ENCODE results near the gene REV1.

DNA sequence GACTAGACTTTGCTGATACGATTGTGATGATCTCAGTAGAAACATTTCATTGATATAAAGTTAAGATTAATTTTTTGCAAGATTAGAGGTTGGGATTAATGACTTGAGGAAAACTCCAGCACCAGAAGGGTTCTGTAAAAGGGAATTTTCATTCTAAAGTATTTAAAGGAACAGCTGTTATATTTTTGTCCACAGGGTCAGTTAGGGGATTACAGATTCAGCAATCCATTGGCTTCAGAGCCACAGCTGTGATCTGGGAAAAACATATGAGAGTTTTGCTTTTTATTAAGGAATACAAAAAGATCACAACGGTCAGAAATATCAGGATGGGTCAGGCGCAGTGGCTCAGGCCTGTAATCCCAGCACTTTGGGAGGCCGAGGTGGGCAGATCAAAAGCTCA, 19.6 kb upstream of the REV1 start:
- TF ChIP-seq, protein P1, sequence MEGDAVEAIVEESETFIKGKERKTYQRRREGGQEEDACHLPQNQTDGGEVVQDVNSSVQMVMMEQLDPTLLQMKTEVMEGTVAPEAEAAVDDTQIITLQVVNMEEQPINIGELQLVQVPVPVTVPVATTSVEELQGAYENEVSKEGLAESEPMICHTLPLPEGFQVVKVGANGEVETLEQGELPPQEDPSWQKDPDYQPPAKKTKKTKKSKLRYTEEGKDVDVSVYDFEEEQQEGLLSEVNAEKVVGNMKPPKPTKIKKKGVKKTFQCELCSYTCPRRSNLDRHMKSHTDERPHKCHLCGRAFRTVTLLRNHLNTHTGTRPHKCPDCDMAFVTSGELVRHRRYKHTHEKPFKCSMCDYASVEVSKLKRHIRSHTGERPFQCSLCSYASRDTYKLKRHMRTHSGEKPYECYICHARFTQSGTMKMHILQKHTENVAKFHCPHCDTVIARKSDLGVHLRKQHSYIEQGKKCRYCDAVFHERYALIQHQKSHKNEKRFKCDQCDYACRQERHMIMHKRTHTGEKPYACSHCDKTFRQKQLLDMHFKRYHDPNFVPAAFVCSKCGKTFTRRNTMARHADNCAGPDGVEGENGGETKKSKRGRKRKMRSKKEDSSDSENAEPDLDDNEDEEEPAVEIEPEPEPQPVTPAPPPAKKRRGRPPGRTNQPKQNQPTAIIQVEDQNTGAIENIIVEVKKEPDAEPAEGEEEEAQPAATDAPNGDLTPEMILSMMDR (IDR thresholded peaks at IDR 0.05; ENCODE audit: control extremely low read depth in 1 of 3, insufficient read depth in 1 of 3, low read depth in 1 of 3, low read length in 3 of 3) = no peak
- no peak for TF ChIP-seq POLR2A (IDR thresholded peaks at IDR 0.05; ENCODE audit: control extremely low read depth in 1 of 2, low read depth in 2 of 2, low read length in 2 of 2)
- TF ChIP-seq CBX5 (IDR thresholded peaks at IDR 0.05; ENCODE audit: low read depth, low read length) = no peak
- no peak for TF ChIP-seq SIN3A (conservative IDR thresholded peaks at IDR 0.05 in 1 of 2, IDR thresholded peaks at IDR 0.05 in 1 of 2; ENCODE audit: low read depth in 1 of 2, low read length in 2 of 2)
- TF ChIP-seq EGR1 (IDR thresholded peaks at IDR 0.05; ENCODE audit: borderline replicate concordance, low read depth, low read length) = no peak
- TF ChIP-seq EP300 (IDR thresholded peaks at IDR 0.05; ENCODE audit: borderline replicate concordance in 1 of 2, low read depth in 2 of 2, low read length in 2 of 2) = no peak
- no peak for TF ChIP-seq KDM5A (IDR thresholded peaks at IDR 0.05; ENCODE audit: low read length)
- TF ChIP-seq SAP30 (IDR thresholded peaks at IDR 0.05; ENCODE audit: insufficient read depth, insufficient replicate concordance, low read length) = no peak
- no peak for TF ChIP-seq JUN (IDR thresholded peaks at IDR 0.05; ENCODE audit: low read depth, low read length)
- no peak for TF ChIP-seq TAF1 (IDR thresholded peaks at IDR 0.05; ENCODE audit: low read depth, low read length)
- no peak for TF ChIP-seq RAD21 (IDR thresholded peaks at IDR 0.05 in 1 of 2, conservative IDR thresholded peaks at IDR 0.05 in 1 of 2; ENCODE audit: low read depth in 2 of 2, low read length in 2 of 2)
- no peak for TF ChIP-seq RXRA (IDR thresholded peaks at IDR 0.05; ENCODE audit: insufficient read depth, low read depth, low read length)
- TF ChIP-seq EZH2 (IDR thresholded peaks at IDR 0.05; ENCODE audit: low read depth, low read length, severe bottlenecking) = no peak

Data from H1 (cell line).